GM18520 (cell line): Measurements from ENCODE around the gene DNAJC3.
"Not testable (repeated sequence)": the region's sequence is repeated elsewhere in the genome, so short reads cannot be mapped to it uniquely, and the experiment has no call there.

Source experiments
- ATAC-seq: cut with Tn5 transposase; IDR thresholded peaks from one replicate; pipeline ENCODE4 v1.9.1; 2021; ENCODE audit not compliant: unreplicated experiment

DNAJC3 gene

DNA sequence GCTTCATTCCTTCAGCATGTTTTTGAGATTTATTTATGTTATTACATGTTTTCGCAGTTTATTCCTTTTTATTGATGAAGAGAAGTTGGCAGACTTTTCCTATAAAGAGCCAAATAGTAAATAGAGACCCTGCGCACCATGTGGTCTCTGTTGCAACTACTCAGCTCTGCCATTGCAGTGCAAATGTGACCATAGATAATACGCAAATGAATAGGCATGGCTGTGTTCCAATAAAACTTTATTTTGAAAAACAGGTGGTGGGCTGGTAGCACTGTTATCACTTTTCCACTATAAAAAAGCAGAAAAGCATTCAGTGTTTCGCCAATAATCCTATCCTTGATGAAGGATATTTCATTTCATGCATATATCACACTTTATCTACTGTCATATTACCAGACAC lies 95.0 kb downstream of the DNAJC3 start:
- ATAC-seq, result no peak

DNA sequence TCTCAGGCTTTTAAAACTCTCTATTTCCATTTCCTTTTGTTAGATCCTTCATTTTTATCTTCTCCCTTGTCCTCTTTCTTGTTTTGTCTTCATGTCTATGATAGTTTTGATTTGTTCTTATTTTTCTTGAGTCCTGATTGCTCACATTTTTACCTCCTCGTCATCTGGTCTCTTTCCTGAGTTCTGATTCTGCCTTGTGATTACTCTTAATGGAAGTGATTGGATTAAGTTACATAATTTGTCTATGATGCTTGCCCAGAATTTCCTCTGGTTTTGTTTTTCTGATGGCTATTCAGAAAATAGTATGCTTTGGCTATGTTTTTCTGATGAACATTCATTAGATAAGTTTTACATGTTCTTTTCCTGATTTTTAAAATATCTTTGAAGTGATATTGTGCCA lies 102.6 kb downstream of the DNAJC3 start:
- ATAC-seq, result no peak

DNA sequence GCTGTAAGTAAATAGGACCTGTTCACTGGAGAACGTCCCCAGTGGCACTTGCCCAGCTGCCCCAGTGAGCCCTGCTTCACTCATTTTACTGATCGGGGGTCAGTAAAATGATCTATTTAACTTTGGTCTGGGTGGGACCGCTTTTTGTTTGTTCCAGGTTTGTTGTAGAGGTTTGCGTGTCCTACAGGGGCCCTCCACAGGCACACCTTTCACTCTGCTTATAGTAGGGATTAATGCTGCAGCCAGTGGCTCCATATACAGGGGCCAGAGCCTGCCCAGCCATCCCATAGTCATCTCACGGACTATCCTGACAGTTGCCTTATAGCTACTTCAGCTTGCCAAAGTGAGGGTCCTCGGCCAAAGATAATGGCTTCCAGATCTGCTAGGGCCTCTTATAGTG lies 104.1 kb downstream of the DNAJC3 start:
- no peak for ATAC-seq

DNA sequence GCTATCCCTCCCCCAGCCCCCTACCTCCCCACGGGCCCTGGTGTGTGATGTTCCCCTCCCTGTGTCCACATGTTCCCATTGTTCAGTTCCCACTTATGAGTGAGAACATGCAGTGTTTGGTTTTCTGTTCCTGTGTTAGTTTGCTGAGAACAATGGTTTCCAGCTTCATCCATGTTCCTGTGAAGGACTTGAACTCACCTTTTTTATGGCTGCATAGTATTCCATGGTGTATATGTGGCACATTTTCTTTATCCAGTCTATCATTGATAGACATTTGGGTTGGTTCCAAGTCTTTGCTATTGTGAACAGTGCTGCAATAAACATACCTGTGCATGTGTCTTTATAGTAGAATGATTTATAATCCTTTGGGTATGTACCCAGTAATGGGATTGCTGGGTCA lies 105.0 kb downstream of the DNAJC3 start:
- ATAC-seq, result not testable (repeated sequence)

DNA sequence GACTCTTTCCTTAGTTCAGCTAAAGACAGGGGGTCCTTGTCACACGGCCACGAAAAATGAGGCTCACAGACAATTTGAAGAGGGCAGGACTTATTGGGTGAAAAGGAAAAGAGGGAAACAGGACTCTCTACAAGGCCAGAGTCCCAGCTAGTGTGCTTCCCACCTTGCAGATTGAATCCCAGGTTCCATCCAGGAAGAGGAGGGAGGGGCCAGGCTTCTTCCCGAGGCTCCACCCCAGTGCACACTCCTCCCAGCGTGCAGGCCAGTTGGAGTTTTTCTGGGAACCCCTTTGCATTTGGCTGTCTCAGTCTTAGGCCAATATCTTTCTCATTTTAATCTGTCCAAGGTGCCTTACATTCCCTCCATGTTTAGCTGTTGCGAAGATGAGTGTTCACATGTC lies 106.8 kb downstream of the DNAJC3 start:
- ATAC-seq, result no peak

DNA sequence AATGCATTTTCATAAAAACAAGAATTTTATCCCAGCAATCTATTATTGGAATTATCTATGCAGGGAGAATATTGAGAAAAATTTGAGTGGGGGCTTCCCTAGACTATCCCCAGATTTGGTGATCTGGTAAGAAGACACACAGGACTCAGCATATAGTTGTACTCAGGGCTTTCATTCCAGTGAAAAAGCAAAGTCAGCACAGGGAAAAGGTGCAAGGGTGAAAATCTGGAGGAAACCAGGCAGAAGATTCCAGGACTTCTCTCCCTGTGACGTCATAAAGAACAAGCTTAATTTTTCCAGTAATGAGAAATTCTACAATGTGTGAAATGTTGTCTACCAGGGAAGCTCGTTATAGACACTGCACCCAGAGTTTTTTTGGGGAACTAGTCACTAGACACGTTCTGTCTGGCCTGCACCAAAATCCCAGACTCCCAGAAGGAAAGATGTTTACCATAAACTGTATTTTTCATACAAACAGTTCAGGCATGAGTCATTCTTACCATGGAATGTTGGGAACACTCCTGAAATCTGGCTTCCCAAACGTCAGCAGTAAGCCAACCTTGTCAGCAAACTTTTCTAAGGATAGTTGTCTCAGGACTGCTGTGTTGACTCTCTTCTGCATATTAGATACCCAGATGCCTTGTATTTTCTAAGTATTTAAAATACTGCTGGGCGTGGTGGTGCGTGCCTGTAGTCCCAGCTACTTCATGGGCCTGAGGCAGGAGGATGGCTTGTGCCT lies 107.4 kb downstream of the DNAJC3 start:
- ATAC-seq, result no peak

DNA sequence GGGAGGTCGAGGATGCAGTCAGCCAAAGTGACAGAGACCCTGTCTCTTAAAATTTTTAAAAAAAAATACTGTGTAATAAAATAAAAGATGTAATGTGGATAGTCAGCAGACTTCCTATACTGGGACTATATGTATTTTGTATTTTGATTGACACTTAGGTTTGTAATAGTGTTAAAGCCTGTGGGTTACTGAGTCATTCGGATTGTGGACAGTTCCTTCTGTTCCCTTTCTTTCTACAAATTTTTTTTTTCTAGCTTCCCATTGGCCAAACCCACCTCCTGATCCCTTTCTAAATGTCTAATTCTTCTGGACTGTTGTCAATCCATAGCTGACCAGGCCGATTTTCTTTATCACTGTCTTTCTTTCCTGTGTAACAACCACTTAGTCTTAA lies 108.0 kb downstream of the DNAJC3 start:
- no peak for ATAC-seq

DNA sequence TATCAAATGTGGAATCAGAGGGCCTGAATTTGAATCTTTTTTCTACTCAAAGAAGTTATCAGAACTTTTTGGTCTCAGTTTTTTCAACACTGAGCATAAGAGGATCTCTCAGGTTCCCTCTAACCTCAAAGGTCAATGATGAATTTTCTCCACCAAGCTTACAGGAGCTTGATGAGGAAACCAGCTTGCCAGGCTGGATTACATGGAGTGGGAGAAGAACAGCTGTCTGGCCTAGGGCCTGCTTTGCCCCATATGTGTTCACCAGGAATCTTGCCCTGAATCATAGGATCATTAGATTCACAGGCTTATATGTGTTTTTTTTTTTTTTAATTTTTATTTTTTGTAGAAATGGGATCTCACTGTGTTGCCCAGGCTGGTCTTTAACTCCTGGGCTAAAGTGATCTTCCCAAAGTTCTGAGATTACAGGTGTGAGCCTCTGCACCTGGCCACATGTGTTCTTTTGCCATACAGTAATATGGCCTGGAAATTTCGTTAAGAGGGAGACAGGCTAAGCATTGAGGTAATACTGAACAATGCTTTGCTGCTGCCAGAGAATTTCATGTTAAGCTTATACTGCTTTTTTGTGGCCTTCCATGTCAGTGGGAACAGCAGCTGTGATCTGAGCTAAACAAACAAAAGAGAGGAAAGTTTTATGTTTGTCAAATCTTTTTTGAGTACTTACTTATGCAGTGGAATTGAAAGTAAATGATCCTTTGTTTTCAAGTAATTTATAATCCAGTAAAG lies 110.6 kb downstream of the DNAJC3 start:
- ATAC-seq, result no peak

DNA sequence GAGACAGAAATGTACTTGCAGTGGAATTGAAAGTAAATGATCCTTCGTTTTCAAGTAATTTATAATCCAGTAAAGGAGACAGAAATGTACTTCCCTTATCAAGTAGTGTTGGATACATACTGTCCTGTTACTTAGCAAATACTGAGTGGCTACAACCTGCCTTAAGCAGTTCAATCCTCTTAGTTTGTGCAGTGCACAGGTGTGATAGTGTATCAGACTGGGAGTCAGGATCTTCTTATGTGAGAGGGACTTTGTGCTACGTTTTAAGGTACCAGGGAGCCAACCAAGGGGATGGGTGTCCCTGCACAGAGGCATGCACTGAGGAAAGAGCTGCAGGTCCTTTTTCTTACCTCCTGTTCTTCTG lies 111.1 kb downstream of the DNAJC3 start:
- ATAC-seq, result no peak

DNA sequence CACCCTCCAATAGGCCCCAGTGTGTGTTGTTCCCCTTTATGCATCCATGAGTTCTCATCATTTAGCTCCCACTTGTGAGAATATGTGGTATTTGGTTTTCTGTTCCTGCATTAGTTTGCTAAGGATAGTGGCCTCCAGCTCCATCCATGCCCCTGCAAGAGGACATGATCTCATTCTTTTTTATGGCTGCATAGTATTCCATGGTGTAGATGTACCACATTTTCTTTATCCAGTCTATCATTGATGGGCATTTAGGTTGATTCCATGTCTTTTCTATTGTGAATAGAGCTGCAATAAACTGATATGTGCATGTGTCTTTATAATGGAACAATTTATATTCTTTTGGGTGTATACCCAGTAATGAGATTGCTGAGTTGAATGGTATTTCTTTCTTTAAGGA lies 112.4 kb downstream of the DNAJC3 start:
- not testable (repeated sequence) for ATAC-seq

DNA sequence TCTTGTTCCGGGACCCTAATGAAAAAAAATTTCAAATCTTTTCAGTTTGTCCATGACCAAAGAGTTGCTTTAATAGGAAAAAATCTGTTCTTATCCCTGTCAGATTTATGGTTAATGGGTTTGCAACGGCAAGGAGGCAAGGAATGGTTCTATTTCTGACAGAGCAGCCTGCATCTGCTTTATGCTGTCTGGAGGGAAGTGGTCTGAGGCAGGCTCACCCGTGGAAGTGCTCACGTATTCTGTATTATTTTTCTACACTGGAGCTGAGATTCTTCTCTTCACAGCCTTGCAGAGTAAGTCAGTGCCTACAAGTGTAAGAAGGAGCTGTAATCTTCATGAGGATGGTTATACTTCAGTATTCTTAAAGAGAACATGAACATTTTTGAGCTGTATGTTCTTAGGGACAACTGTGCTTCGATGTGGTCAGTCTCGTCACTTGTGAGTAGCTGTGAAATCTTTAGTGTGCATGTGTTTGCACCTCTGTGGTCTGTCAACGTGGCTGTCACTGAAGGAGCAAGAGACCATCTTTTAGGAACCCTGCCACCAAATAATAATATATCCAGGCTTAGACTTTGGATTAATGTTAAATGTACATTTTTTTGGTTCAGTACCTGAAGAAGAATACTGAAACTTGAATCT lies 114.3 kb downstream of the DNAJC3 start:
- no peak for ATAC-seq

DNA sequence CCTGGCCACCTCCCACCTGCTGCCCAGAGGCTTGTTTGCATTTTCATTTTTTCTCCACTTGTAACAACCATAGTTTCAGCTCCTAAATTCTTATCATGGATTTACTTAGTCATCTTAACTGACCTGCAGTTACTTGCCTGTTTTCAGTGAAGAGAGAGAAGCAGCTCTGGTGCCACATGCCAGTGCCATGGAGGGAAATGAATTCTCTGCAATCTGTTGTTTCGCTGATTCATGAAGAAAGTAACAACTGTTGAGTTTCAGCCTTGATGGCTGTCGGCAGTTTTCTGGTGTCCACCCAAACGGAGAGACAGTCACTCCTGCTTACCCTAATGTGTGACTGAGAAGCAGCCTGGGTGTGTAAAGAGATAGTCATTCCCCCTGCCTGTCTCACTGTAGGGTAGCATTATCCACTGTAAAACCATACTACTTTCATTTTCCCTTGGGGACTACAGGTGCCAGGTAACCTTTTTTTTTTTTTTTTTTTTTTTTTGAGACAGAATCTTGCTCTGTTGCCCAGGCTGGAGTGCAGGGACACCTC lies 116.1 kb downstream of the DNAJC3 start:
- no peak for ATAC-seq

DNA sequence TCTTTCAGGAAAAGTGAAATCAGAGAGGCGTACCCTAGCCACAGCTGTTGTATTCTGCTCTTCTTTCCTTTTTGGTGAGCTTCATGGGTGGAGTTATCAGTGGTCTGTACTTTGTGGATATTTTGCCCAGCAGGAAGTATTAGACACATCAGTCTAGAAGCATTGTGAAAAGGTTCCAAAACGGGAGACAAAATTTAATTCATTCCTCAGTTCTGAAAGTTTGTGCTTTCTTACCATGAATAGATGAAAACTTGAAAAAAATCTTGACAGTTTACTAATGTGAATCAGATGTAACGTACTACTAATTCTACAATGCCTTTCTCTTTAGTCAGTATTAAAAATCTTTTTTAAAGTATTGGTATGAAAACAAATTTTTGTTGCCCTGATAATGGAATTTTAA lies 116.8 kb downstream of the DNAJC3 start:
- ATAC-seq, result no peak

DNA sequence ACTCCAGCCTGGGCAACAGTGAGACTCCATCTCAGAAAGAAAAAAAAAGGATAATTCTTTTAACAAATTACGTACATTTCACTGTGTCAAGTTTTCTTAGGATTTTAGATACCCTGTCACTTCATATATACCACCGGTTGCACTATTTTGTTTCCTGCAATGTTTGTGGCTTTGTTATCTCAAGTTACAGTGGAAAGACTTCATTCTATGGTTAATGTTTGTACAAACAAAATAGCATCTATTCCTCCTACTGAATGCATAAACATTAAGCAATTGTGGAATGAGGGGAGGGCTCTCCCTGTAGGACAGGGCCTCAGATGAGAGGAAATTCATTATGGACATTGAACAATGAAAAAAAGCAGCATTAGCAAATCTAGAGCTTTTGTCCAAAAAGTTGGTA lies 120.1 kb downstream of the DNAJC3 start:
- no peak for ATAC-seq

DNA sequence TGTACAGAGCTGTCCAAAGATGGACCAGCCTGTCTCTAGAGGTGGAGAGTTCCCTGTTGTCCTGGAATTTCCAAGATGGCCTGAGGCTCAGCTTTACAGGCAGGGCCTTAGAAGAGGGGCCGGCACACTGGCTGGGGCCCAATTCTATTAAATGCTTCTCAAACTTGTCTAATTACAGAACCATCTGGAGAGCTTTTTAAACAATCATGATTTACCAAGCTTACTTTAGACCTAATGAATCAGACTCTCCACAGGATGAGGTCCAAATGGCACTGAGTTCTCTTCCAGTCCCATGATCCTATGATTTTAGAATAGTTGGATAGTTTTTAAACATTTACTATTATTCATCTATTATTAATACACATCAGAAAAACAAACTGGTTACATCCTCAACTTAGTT lies 123.5 kb downstream of the DNAJC3 start:
- no peak for ATAC-seq

DNA sequence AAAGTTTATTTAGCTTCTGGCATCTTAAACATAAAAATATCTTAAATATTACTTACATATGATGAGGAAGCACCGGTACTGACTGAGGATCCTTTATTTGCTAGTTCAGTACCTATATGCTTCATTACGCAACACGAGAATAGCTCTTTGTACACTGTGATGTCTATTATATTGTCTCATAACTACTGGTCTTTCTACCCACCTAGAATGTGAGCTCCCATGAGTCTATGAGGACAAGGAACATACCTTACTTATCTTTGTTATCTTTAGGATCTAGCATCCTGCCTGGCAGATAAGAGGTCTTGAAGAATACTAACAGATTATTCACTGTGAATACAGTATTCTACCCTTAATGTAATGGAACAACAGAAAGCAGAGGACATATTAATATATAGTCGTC lies 124.9 kb downstream of the DNAJC3 start:
- no peak for ATAC-seq

DNA sequence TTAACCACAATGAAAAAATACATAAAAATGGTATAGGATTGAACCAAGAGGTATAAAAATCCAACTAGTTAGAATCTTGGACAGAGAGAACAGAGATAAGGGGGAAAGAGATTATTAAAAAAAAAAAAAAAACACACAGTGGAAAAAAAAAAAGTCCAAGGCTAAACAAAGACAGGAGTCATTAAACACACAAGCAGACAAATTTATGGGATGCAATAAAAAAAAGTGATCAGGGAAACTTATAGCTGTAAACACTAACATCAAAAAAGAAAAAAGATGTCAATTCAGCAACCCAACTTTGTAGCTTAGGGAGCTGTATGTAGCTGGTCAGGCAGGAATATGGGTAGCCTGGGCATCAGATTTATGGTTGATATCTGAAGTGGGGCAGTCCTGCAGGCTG lies 129.0 kb downstream of the DNAJC3 start:
- no peak for ATAC-seq

DNA sequence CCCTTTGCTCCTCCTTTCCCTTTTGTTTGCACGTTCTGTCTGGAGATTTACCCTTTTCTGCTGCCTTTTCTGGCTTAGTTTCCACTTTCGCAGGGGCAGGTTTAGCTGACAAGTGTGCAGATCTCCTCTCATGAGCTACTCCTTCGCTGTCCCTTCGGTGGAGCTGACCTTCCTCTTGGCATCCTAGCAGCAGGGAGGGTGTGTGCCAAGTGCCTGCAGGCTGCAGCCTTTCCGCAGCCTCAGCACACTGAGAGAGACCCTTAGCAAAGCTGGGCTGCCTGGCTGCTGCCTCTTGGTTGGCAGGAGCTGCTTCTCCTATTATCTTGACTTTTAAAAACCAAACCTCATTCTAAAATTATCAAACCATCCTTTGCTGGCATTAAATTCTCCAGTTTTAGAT lies 132.5 kb downstream of the DNAJC3 start:
- no peak for ATAC-seq

DNA sequence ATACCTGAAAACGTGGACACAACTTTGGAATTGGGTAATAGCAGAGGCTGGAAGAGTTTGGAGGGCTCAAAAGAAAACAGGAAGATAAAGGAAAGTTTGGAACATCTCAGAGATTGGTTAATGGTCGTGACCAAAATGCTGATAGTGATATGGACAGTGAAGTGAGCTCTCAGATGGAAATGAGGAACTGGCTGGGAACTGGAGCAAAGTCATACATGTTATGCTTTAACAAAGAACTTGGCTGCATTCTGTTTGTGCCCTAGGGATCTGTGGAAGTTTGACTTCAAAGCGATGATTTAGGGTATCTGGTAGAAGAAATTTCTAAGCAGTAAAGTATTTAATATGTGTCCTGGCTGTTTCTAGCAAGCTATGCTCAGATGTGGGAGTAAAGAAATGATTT lies 136.2 kb downstream of the DNAJC3 start:
- no peak for ATAC-seq

DNA sequence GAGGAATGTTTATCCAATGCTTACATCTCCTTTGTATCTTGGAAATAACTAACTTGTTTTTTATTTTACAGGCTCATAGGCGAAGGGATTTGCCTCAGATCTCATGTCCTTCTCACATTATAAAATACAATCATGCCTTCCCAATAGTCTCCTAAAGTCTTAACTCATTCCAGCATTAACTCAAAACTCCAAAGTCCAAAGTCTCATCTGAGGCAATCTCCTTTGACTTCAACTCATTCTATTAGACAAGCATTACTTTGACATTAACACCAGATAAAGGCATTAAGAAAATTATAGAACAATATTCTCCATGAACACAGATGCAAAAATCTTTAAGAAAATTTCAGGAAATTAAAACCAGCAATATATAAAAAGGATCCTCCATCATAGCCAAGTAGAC lies 137.6 kb downstream of the DNAJC3 start:
- ATAC-seq, result no peak

DNA sequence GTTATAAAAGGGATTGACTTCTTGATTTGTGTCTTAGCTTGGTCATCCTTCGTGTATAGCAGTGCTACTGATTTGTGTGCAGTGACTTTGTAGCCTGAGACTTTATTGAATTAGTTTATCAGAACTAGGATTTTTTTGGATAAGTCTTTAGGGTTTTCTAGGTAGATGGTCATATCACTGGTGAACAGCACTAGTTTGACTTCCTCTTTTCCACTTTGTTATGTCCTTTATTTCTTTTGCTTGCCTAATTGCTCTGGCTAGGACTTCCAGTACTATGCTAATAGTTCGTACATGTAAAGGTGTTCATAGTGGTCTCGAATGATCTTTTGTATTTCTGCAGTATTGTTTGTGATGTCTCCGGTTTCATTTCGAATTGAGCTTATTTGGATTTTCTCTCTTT lies 145.4 kb downstream of the DNAJC3 start:
- no peak for ATAC-seq

DNA sequence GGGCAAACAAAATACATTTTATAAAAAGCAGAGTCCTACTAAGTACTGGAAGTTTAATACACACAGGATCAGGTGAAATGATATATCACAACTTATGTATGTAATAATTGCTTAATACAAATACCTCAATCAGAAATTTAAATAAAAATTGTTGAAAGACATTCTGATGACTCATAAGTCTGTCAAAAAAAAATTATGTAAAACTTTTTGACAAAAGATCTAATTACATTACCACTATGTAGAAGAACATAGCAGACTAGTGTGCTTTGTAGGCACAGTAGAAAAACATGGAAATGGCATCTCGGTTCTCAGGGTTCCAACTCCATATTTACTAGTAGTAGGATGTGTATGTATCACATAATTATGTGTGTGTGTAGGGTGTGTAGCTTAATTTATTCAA lies 156.2 kb downstream of the DNAJC3 start:
- no peak for ATAC-seq
